Calu3 (cell line): Measurements from ENCODE around the gene MGMT. TPM values are rescaled to one million over a fixed set of nuclear protein-coding genes. Genes with fewer than 3 reads are reported as not detected.

Experiments used
- BruUV-seq: library from RNA; stranded (reverse); fragments of 400-500 nt; replicated peaks from 2 replicates; lab custom pipeline; 2021; lab: Mats Ljungman, UMichigan
- CTCF ChIA-PET: fragments of 300-600 bp; sonication (Branson Sonifier 250); formaldehyde crosslinking; loops from one replicate; lab custom pipeline; 2022; ENCODE audit warnings: antibody characterized with exemption; lab: Charles Lee
- DNase-seq: peaks from one replicate; pipeline ENCODE4 v3.0.0; 2022
- H3K27ac Mint-ChIP-seq: one replicate; pipeline ENCODE4 v1.8.0; 2022; ENCODE audit warnings: mixed read lengths; ENCODE audit not compliant: unreplicated experiment
- H3K27me3 Mint-ChIP-seq: one replicate; pipeline ENCODE4 v1.8.0; 2022; ENCODE audit warnings: mixed read lengths; ENCODE audit not compliant: unreplicated experiment
- H3K36me3 Mint-ChIP-seq: one replicate; pipeline ENCODE4 v1.8.0; 2022; ENCODE audit warnings: mild to moderate bottlenecking, moderate library complexity, mixed read lengths; ENCODE audit not compliant: insufficient read depth, unreplicated experiment
- H3K4me1 Mint-ChIP-seq: one replicate; pipeline ENCODE4 v1.8.0; 2022; ENCODE audit warnings: mild to moderate bottlenecking, low read depth, mixed read lengths; ENCODE audit not compliant: unreplicated experiment
- H3K4me3 Mint-ChIP-seq: one replicate; pipeline ENCODE4 v1.8.0; 2022; ENCODE audit warnings: mild to moderate bottlenecking, low read depth, moderate library complexity, mixed read lengths; ENCODE audit not compliant: unreplicated experiment
- H3K9me3 Mint-ChIP-seq: one replicate; pipeline ENCODE4 v1.8.0; 2022; ENCODE audit warnings: low read depth, mixed read lengths; ENCODE audit not compliant: unreplicated experiment
- intact Hi-C: fragments of 100-400 bp; cut with micrococcal nuclease; formaldehyde crosslinking; loops from one replicate; pipeline ENCODE4 v1.10.0; 2022; ENCODE audit not compliant: unreplicated experiment
- total RNA-seq: library from RNA; stranded (reverse); gene quantifications from 2 replicates; pipeline ENCODE4 v1.2.3, GENCODE V29; 2022
- TF ChIP-seq, protein P1 (sequence below): fragments of 200-600 bp; IDR thresholded peaks from one replicate; pipeline ENCODE4 v1.8.0; 2022; ENCODE audit warnings: antibody characterized with exemption; ENCODE audit not compliant: unreplicated experiment

The MGMT gene
- total RNA-seq, 1 experiment from 2014 or later = 8.3 TPM

- Mint-ChIP-seq H3K27me3 (no peaks in the 10 kb centered on the region), H3K36me3 (no peaks in the 10 kb centered on the region), H3K4me3 (no peak overlapping the region), H3K9me3 (peaks cover 4% of the 10 kb centered on the region), H3K27ac (no peak overlapping the region), H3K4me1 (no peaks in the 10 kb centered on the region)
- CTCF ChIA-PET = no interaction called here
- intact Hi-C loops = no loop called here
- DNase-seq = no peak
- no TSS peak for BruUV-seq
- TF ChIP-seq, protein P1, sequence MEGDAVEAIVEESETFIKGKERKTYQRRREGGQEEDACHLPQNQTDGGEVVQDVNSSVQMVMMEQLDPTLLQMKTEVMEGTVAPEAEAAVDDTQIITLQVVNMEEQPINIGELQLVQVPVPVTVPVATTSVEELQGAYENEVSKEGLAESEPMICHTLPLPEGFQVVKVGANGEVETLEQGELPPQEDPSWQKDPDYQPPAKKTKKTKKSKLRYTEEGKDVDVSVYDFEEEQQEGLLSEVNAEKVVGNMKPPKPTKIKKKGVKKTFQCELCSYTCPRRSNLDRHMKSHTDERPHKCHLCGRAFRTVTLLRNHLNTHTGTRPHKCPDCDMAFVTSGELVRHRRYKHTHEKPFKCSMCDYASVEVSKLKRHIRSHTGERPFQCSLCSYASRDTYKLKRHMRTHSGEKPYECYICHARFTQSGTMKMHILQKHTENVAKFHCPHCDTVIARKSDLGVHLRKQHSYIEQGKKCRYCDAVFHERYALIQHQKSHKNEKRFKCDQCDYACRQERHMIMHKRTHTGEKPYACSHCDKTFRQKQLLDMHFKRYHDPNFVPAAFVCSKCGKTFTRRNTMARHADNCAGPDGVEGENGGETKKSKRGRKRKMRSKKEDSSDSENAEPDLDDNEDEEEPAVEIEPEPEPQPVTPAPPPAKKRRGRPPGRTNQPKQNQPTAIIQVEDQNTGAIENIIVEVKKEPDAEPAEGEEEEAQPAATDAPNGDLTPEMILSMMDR = no peak
Measured at GRCh38 chr10:129768437-129769355, 301.7 kb downstream of the MGMT start.

DNA sequence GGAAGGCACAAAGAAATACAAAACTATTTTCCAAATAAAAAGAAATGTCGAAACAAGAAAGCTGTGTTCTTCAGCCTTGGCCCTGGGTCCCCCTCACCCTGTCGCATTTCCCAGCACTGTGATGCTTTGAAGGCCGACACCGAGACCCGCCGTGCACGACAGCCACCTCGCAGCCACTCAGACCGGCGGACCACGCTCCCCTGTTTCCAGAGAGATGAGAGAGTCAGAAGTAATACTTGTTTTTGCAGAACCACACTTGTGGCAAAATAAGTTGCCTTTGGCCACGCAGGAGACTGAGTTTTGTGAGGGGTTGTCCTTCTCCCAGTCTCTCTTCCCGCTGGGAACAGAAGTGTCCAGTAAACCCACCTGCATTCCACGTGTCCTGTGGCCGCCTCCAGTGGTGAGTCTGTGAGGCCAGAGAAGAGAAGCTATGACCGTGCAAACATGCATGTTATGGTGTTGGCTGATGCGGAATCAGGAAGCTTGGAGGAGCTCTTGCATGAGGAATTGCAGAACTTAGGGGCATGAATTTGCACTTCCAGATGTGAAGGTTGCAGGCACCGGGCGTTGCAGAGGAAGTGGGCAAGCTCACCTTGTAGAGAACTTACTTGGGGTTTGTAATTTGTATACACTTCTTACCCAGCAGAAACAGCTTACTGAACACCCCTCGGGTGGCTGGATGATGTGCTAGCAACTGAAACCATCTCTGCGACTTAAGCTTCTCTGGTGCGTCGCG, 302.5 kb downstream of the MGMT start:
- intact Hi-C loops = no loop called here
- DNase-seq = no peak
- H3K4me3 Mint-ChIP-seq = no peak overlapping the region
- H3K4me1 Mint-ChIP-seq = no peaks in the 10 kb centered on the region
- TF ChIP-seq, protein P1 = no peak
- CTCF ChIA-PET = no interaction called here
- no peak overlapping the region for H3K27ac Mint-ChIP-seq
- H3K9me3 Mint-ChIP-seq = peaks cover 2% of the 10 kb centered on the region
- H3K36me3 Mint-ChIP-seq = no peaks in the 10 kb centered on the region
- H3K27me3 Mint-ChIP-seq = no peaks in the 10 kb centered on the region
- BruUV-seq = no TSS peak

DNA sequence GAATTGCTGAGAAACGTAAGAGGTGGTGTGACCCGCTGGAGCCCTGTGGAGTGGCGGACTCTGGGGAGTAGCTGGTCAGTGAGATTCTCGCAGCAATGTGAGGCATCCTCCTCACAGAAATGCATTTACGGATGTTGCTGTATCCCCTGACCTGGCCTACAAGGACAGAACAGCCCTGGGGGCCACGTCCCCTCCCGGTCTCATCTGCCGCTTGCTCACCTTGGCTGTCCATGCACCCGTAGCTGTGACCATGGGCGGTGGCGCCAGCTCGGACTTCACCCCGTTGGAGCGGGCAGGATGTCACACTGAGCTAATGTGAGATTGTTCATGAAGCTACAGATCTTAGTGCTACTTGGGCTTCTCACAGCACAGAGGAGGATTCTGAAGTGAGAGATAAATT, 303.2 kb downstream of the MGMT start:
- no TSS peak for BruUV-seq
- CTCF ChIA-PET = no interaction called here
- Mint-ChIP-seq H3K4me3 (no peak overlapping the region), H3K36me3 (no peaks in the 10 kb centered on the region), H3K9me3 (peaks cover 2% of the 10 kb centered on the region), H3K4me1 (no peaks in the 10 kb centered on the region), H3K27ac (no peak overlapping the region), H3K27me3 (no peaks in the 10 kb centered on the region)
- intact Hi-C loops = no loop called here
- TF ChIP-seq, protein P1 = no peak
- DNase-seq = no peak

GRCh38 chr10:129771024-129771423, 304.0 kb downstream of the MGMT start:
- Mint-ChIP-seq H3K9me3 (peaks cover 2% of the 10 kb centered on the region), H3K4me1 (no peaks in the 10 kb centered on the region), H3K4me3 (no peak overlapping the region), H3K27ac (no peak overlapping the region), H3K27me3 (no peaks in the 10 kb centered on the region), H3K36me3 (no peaks in the 10 kb centered on the region)
- TF ChIP-seq, protein P1 = no peak
- intact Hi-C loops = no loop called here
- BruUV-seq = no TSS peak
- CTCF ChIA-PET = no interaction called here
- DNase-seq = no peak
